ENCODE measurements around the gene ADGRG4.
"Not testable (repeated sequence)": the region's sequence is repeated elsewhere in the genome, so short reads cannot be mapped to it uniquely, and the experiment has no call there.

- TF ChIP-seq, protein P1, sequence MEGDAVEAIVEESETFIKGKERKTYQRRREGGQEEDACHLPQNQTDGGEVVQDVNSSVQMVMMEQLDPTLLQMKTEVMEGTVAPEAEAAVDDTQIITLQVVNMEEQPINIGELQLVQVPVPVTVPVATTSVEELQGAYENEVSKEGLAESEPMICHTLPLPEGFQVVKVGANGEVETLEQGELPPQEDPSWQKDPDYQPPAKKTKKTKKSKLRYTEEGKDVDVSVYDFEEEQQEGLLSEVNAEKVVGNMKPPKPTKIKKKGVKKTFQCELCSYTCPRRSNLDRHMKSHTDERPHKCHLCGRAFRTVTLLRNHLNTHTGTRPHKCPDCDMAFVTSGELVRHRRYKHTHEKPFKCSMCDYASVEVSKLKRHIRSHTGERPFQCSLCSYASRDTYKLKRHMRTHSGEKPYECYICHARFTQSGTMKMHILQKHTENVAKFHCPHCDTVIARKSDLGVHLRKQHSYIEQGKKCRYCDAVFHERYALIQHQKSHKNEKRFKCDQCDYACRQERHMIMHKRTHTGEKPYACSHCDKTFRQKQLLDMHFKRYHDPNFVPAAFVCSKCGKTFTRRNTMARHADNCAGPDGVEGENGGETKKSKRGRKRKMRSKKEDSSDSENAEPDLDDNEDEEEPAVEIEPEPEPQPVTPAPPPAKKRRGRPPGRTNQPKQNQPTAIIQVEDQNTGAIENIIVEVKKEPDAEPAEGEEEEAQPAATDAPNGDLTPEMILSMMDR (conservative IDR thresholded peaks at IDR 0.05; ENCODE audit: low read depth, low read length): not testable (repeated sequence)
- TF ChIP-seq EZH2 (IDR thresholded peaks at IDR 0.05; ENCODE audit: borderline replicate concordance, low read depth, low read length, poor library complexity, severe bottlenecking): not testable (repeated sequence)
Measured at GRCh38 chrX:136300721-136301120, at the start of gene ADGRG4.
